ENCODE measurements around the gene VIT.
"Not testable (repeated sequence)": the region's sequence is repeated elsewhere in the genome, so short reads cannot be mapped to it uniquely, and the experiment has no call there.

Gene VIT

GRCh38 chr2:36677996-36678605 lies 18.4 kb upstream of the VIT start:
- no peak for DNase-seq

- DNase-seq: no peak
Observed at GRCh38 chr2:36678856-36679255, 17.7 kb upstream of the VIT start.

- DNase-seq: no peak
Observed at GRCh38 chr2:36680012-36680411, 16.5 kb upstream of the VIT start.

GRCh38 chr2:36682562-36682961 lies 13.9 kb upstream of the VIT start:
- DNase-seq: no peak

- no peak for DNase-seq
Observed at GRCh38 chr2:36683002-36683401, 13.5 kb upstream of the VIT start.

GRCh38 chr2:36688291-36688690 lies 8.2 kb upstream of the VIT start:
- not testable (repeated sequence) for DNase-seq

GRCh38 chr2:36689013-36689412 lies 7.5 kb upstream of the VIT start:
- DNase-seq: not testable (repeated sequence)

- DNase-seq: no peak
Observed at GRCh38 chr2:36692121-36692520, 4.4 kb upstream of the VIT start.

GRCh38 chr2:36693825-36694224 lies 2.7 kb upstream of the VIT start:
- DNase-seq: no peak

GRCh38 chr2:36695746-36696415 lies 626 bp upstream of the VIT start:
- no peak for DNase-seq

- no peak for DNase-seq
Observed at GRCh38 chr2:36697424-36698066, 1.0 kb downstream of the VIT start.

GRCh38 chr2:36698993-36699392 lies 2.5 kb downstream of the VIT start:
- no peak for DNase-seq

- DNase-seq: no peak
Observed at GRCh38 chr2:36700311-36700710, 3.8 kb downstream of the VIT start.

GRCh38 chr2:36701391-36701795 lies 4.9 kb downstream of the VIT start:
- DNase-seq: no peak

GRCh38 chr2:36701918-36702317 lies 5.4 kb downstream of the VIT start:
- no peak for DNase-seq

- DNase-seq: no peak
Observed at GRCh38 chr2:36702781-36703180, 6.3 kb downstream of the VIT start.

- DNase-seq: no peak
Observed at GRCh38 chr2:36704475-36705150, 8.1 kb downstream of the VIT start.

GRCh38 chr2:36705326-36706020 lies 9.0 kb downstream of the VIT start:
- no peak for DNase-seq

GRCh38 chr2:36706021-36706876 lies 9.7 kb downstream of the VIT start:
- no peak for DNase-seq

GRCh38 chr2:36707050-36707449 lies 10.5 kb downstream of the VIT start:
- DNase-seq: no peak

- DNase-seq: no peak
Observed at GRCh38 chr2:36708041-36708741, 11.7 kb downstream of the VIT start.
